Ectodermal cell (in vitro differentiated cells): ENCODE measurements around the gene RFTN1.

Source experiments
- H3K27ac ChIP-seq: 2 replicates; pipeline ENCODE4 v1.7.0; 2013; ENCODE audit warnings: mild to moderate bottlenecking, low read depth, low read length; ENCODE audit not compliant: insufficient read depth, poor library complexity, severe bottlenecking
- H3K27me3 ChIP-seq: 2 replicates; pipeline ENCODE4 v1.7.0; 2013; ENCODE audit warnings: mild to moderate bottlenecking, low read length; ENCODE audit not compliant: insufficient read depth, control insufficient read depth, poor library complexity, severe bottlenecking
- H3K36me3 ChIP-seq: one replicate; pipeline ENCODE4 v1.7.0; 2013; ENCODE audit warnings: low read length; ENCODE audit not compliant: control insufficient read depth, insufficient read depth
- H3K4me1 ChIP-seq: one replicate; pipeline ENCODE4 v1.7.0; 2013; ENCODE audit warnings: low read length; ENCODE audit not compliant: control insufficient read depth, insufficient read depth
- H3K4me3 ChIP-seq: 2 replicates; pipeline ENCODE4 v1.7.0; 2013; ENCODE audit warnings: low read depth, low read length, control low read depth; ENCODE audit not compliant: insufficient read depth
- H3K9me3 ChIP-seq: 2 replicates; pipeline ENCODE4 v1.7.0; 2013; ENCODE audit warnings: mild to moderate bottlenecking, low read length, moderate library complexity; ENCODE audit not compliant: control insufficient read depth
- WGBS, 2 experiments: methylation state at CpG; one replicate each; pipeline ENCODE4 v1.1.7; 2013; ENCODE audit warnings: missing lambda C conversion rate in 2 of 2; 5-methylcytosine and 5-hydroxymethylcytosine counted together

RFTN1 gene

DNA sequence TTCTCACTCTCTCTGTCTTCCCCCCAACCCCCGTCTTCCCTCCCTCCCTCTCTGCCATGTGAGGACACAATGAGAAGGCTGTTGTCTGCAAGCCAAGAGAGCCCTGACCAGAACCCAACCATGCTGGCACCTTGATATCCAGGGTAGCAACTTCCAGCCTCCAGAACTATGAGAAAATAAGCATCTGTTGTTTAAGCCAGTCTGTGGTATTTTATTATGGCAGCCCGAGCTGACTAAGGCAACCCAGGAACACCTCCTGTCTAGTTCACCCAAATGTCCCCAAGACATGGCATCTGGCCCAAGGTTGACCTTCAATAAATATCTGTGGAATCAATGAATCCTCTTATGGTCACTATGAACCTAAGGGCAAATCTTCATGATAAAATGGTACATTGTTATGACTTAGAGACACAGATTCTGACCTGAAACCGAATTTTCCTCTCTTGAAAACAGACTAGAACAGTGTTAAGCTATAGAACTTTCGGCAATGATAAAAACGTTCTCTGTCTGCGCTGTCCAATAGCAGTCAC lies 26.5 kb downstream of the RFTN1 start:
- no peak overlapping the region for H3K27ac ChIP-seq
- peaks cover 18% of the 10 kb centered on the region for H3K27me3 ChIP-seq
- no peaks in the 10 kb centered on the region for H3K36me3 ChIP-seq
- no peaks in the 10 kb centered on the region for H3K9me3 ChIP-seq
- H3K4me3 ChIP-seq: no peak overlapping the region
- H3K4me1 ChIP-seq: peaks cover 11% of the 10 kb centered on the region
- 86 to 92% methylated on average over 6 of the region's 6 CpGs for WGBS, 2 experiments

DNA sequence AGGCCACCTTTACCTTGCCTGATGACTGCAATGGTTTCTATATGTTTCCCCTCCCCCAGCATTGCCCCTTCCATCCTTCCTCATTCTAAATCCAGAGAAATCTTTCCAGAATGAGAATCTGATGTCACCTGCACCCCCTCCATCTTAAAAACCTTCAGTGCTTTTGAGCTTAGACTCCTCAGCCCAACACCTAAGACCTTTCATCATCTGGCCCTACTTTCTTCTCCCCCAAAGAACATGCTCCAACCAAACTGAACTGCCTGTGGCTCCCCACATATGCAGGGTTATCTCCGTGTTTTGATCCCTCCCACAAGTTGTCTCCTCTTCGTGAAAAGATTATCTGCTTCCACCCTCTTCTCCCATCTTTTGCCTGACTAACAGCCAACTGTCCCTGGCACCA lies 27.3 kb downstream of the RFTN1 start:
- no peaks in the 10 kb centered on the region for H3K9me3 ChIP-seq
- no peaks in the 10 kb centered on the region for H3K36me3 ChIP-seq
- no peak overlapping the region for H3K4me3 ChIP-seq
- no peak overlapping the region for H3K27ac ChIP-seq
- peaks cover 14% of the 10 kb centered on the region for H3K4me1 ChIP-seq
- peaks cover 18% of the 10 kb centered on the region for H3K27me3 ChIP-seq
- WGBS, 2 experiments: 88% methylated on average over 2 of the region's 2 CpGs

DNA sequence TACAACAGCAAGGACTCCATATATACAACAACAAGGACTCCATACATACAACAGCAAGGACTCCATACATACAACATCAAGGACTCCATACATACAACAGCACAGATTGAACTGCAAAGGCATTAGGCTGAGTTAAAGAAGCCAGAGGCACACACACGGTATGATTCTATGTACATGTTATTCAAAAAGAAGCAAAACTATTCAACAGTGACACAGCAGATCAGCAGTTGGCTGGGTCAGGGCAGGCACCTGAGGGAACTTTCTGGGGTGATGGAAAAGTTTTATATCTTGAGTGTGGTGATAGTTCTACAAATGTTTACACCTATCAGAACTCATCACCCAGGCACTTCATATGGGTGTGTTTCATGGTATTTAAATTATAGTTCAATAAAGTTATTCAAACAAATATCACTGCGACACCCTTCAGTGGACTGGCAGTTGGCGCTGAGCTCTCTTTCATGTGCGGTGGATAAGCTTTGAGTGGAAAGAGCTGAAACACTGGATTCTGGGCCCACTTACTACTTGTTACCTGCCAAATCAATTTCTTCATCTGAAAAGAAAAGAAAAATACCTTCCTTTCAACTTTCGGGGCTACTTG lies 28.0 kb downstream of the RFTN1 start:
- no peak overlapping the region for H3K27ac ChIP-seq
- no peaks in the 10 kb centered on the region for H3K9me3 ChIP-seq
- H3K36me3 ChIP-seq: no peaks in the 10 kb centered on the region
- no peak overlapping the region for H3K4me3 ChIP-seq
- H3K4me1 ChIP-seq: peaks cover 21% of the 10 kb centered on the region
- WGBS, 2 experiments: 89 to 92% methylated on average over 5 of the region's 5 CpGs
- peaks cover 18% of the 10 kb centered on the region for H3K27me3 ChIP-seq

DNA sequence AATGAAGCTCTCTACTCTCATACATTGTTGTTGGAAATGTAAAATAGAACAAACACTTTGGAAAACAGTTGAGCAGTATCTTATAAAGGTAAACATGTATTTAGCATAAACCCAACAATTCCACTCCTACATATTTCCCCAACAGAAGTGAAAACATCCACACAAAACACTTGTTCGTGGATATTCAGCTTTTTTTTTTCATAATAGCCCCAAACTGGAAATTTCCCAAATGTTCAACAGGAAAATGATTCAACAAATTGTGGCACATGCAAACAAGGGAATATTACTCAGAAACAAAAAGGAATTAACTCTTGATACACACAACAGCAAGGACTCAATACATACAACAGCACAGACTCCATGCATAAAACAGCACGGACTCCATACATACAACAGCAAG lies 28.5 kb downstream of the RFTN1 start:
- peaks cover 18% of the 10 kb centered on the region for H3K27me3 ChIP-seq
- no peaks in the 10 kb centered on the region for H3K9me3 ChIP-seq
- H3K36me3 ChIP-seq: no peaks in the 10 kb centered on the region
- WGBS, 2 experiments: 95% methylated on average over 2 of the region's 2 CpGs
- no peak overlapping the region for H3K4me3 ChIP-seq
- no peak overlapping the region for H3K27ac ChIP-seq
- peaks cover 23% of the 10 kb centered on the region for H3K4me1 ChIP-seq

DNA sequence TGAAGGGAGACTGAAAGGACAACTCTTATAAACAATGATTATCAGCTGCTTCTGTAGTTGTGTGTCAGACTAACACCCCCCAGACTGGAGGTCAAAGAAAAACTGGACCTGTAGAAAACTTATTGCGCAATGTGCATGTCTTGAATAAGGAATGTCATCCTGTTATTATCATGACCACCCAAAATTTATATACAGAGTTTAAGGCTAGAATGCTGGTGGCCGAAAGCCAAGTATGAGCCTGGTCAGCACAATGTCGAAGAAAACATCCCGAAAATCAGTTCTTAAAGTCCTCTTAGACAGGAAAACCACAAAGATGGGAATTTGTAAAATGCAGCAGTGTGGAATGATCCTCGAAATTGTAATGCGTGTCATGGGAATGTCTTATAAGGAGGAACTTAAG lies 29.3 kb downstream of the RFTN1 start:
- Histone ChIP-seq H3K27me3 (peaks cover 18% of the 10 kb centered on the region), H3K4me1 (peaks cover 23% of the 10 kb centered on the region), H3K4me3 (no peak overlapping the region), H3K27ac (no peak overlapping the region), H3K9me3 (no peaks in the 10 kb centered on the region), H3K36me3 (no peaks in the 10 kb centered on the region)
- 89 to 90% methylated on average over 6 of the region's 6 CpGs for WGBS, 2 experiments

DNA sequence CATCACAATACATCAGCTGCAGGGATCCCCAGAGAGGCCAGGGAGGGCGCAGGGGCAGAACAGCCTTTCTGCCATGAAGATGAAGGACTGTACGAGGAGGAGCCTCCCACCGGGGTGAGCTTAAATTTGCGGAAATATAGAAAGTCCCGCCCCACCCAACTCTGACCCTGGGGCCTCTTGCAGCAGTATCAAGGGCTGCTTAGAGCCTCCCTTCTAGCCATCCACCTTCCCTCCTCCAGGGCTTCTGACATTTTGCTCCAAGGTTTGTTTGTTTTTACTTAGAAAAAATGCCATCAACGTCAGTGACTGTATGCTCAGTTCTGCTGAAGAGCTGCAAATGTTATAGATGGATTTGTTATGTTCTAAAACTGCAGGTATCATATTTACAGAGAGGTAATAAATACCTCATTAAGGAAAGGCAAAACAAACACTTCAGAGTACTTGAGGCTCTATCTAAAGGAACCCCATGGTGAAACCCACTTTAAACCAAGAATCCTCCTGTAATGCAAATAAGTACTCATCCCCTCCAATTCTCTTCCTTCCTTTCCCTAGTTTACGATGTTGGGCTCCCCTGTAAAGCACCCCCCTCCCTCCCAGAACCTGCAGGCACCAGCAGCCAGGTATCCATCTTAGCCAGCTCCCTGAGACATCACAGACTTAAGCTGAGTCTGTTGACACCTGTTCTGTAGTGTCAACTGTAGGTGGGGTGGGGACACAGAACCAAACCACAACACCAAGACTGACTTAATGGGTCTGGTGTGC lies 30.5 kb downstream of the RFTN1 start:
- no peak overlapping the region for H3K4me3 ChIP-seq
- H3K4me1 ChIP-seq: peaks cover 23% of the 10 kb centered on the region
- H3K9me3 ChIP-seq: no peaks in the 10 kb centered on the region
- H3K27me3 ChIP-seq: peaks cover 18% of the 10 kb centered on the region
- no peak overlapping the region for H3K27ac ChIP-seq
- WGBS, 2 experiments: 26 to 28% methylated on average over 7 of the region's 7 CpGs
- no peaks in the 10 kb centered on the region for H3K36me3 ChIP-seq

DNA sequence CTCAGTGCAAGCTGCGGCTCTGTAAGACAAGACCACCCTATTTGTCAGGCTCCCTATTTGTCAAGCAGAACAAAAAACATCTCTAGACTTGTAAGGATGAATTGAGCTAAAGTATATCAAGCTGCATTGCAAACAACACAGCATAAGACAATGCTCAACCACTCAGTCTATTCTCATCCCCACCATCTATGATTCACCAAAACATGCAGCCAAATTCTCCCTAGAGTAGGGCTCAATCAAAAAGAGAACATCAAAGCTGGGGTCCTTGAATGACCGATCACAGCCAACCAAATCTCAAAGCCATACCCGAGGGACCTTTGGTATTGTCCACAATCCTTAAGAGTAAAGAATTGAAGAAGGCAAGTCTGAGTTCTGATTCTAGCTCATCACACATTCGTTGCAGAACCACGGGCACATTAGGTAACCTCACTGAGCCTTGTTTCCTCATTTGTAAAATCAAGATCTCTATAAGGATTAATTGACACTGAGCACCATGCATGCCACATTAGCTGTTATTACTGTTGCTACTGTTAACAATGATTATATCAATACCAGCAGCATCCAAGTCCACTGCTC lies 31.2 kb downstream of the RFTN1 start:
- H3K9me3 ChIP-seq: no peaks in the 10 kb centered on the region
- peaks cover 18% of the 10 kb centered on the region for H3K27me3 ChIP-seq
- H3K4me1 ChIP-seq: peaks cover 23% of the 10 kb centered on the region
- 92 to 98% methylated on average over 5 of the region's 5 CpGs for WGBS, 2 experiments
- no peak overlapping the region for H3K27ac ChIP-seq
- H3K4me3 ChIP-seq: no peak overlapping the region
- H3K36me3 ChIP-seq: no peaks in the 10 kb centered on the region

DNA sequence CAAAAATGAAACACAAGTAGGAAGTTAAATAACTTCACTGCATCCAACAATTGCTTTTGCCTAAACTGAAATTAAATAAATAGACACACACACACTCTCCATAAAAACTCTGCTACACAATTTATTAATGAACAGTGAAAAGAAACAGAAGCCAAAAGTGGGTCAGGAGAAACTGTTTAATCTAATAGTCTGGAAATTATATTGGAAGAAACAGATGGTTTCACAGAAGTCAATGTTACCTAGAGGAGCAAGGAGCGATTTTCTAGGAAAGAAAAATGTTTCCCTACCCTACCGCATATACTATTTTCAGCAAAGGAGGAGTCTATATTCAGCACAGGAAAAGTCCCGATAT lies 32.0 kb downstream of the RFTN1 start:
- H3K9me3 ChIP-seq: no peaks in the 10 kb centered on the region
- H3K4me1 ChIP-seq: peaks cover 23% of the 10 kb centered on the region
- H3K27me3 ChIP-seq: peaks cover 18% of the 10 kb centered on the region
- 93 to 94% methylated on average over 3 of the region's 3 CpGs for WGBS, 2 experiments
- no peak overlapping the region for H3K27ac ChIP-seq
- no peaks in the 10 kb centered on the region for H3K36me3 ChIP-seq
- no peak overlapping the region for H3K4me3 ChIP-seq

DNA sequence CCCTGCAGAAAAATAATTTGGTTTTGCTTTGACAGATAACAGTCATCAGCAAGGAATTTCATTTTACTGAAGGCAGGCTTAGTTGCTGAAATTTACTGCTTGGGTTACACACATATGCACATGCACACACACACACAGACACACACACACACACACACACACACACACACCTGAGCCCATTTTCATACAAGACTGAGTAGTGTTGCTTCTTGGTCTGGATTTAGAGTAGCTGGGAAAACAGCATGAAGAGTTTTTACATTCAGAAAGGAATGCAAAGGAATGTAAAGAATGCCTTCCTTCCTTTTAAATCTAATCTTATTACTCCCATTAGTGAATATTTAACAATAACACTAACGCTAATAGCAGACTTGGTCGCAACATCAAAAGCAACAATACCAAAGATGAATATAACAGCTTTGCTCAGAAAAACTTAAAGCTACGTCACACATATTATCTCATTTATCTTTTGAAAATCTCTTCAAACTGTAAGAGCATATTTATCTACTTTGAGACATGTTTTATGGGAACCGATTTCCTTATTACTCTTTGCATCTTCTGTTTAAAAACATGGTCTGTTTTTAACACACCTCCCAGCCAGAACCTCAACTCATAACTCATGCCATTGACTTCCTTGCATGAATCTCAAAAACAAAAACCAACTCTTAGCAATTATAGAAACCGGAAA lies 32.5 kb downstream of the RFTN1 start:
- Histone ChIP-seq H3K27me3 (peaks cover 18% of the 10 kb centered on the region), H3K4me1 (peaks cover 23% of the 10 kb centered on the region), H3K36me3 (no peaks in the 10 kb centered on the region), H3K4me3 (no peak overlapping the region), H3K27ac (no peak overlapping the region), H3K9me3 (no peaks in the 10 kb centered on the region)
- WGBS, 2 experiments: 65 to 70% methylated on average over 5 of the region's 5 CpGs

DNA sequence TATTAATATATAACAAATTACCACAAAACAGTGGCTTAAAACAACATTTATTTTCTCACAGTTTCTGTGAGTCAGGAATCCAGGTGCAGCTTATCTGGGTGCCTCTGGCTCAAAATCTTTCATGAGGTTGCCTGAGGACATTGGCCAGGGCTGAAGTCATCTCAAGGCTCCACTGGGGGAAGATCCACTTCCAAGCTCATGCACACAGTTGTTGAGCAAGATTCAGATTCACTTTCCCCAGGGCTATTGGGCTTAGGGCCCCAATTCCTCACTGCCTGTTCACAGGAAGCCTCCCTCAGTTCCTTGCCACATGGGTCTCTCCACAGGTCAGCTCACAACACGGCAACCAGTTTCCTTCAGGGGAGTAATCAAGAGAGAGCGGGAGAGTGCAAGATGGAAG lies 35.0 kb downstream of the RFTN1 start:
- H3K27me3 ChIP-seq: peaks cover 5% of the 10 kb centered on the region
- H3K4me3 ChIP-seq: no peak overlapping the region
- H3K4me1 ChIP-seq: peaks cover 27% of the 10 kb centered on the region
- 93 to 98% methylated on average over 2 of the region's 2 CpGs for WGBS, 2 experiments
- H3K27ac ChIP-seq: no peak overlapping the region
- peaks cover 2% of the 10 kb centered on the region for H3K9me3 ChIP-seq
- no peaks in the 10 kb centered on the region for H3K36me3 ChIP-seq
